HG03520 (cell line): ENCODE measurements around the gene AGBL4.
"Not testable (repeated sequence)": the region's sequence is repeated elsewhere in the genome, so short reads cannot be mapped to it uniquely, and the experiment has no call there.

Experiments used
- ATAC-seq: cut with Tn5 transposase; IDR thresholded peaks from one replicate; pipeline ENCODE4 v1.9.1; 2021; ENCODE audit warnings: mild to moderate bottlenecking, moderate library complexity; ENCODE audit not compliant: unreplicated experiment

AGBL4 gene

GRCh38 chr1:49448200-49448599, 575.6 kb downstream of the AGBL4 start:
- no peak for ATAC-seq

GRCh38 chr1:49436865-49437264, 586.9 kb downstream of the AGBL4 start:
- ATAC-seq: no peak

- ATAC-seq: no peak
These were observed 588.5 kb downstream of the AGBL4 start for GRCh38 chr1:49435291-49435690.

GRCh38 chr1:49424782-49425181, 599.0 kb downstream of the AGBL4 start:
- no peak for ATAC-seq

- ATAC-seq: no peak
These were observed 607.0 kb downstream of the AGBL4 start for GRCh38 chr1:49416758-49417157.

- no peak for ATAC-seq
These were observed 615.4 kb downstream of the AGBL4 start for GRCh38 chr1:49408346-49408745.

- no peak for ATAC-seq
These were observed 626.7 kb downstream of the AGBL4 start for GRCh38 chr1:49397086-49397485.

- no peak for ATAC-seq
These were observed 629.6 kb downstream of the AGBL4 start for GRCh38 chr1:49394200-49394599.

- no peak for ATAC-seq
These were observed 634.1 kb downstream of the AGBL4 start for GRCh38 chr1:49389699-49390098.

GRCh38 chr1:49364676-49365075, 659.1 kb downstream of the AGBL4 start:
- ATAC-seq: no peak

- no peak for ATAC-seq
These were observed 660.1 kb downstream of the AGBL4 start for GRCh38 chr1:49363628-49364027.

GRCh38 chr1:49358036-49358435, 665.7 kb downstream of the AGBL4 start:
- no peak for ATAC-seq

- ATAC-seq: no peak
These were observed 667.2 kb downstream of the AGBL4 start for GRCh38 chr1:49356594-49356993.

- no peak for ATAC-seq
These were observed 672.0 kb downstream of the AGBL4 start for GRCh38 chr1:49351768-49352167.

- no peak for ATAC-seq
These were observed 676.9 kb downstream of the AGBL4 start for GRCh38 chr1:49346767-49347349.

GRCh38 chr1:49340576-49340975, 683.2 kb downstream of the AGBL4 start:
- ATAC-seq: no peak

- ATAC-seq: no peak
These were observed 684.7 kb downstream of the AGBL4 start for GRCh38 chr1:49339043-49339442.

- ATAC-seq: no peak
These were observed 686.5 kb downstream of the AGBL4 start for GRCh38 chr1:49337251-49337650.

GRCh38 chr1:49333906-49334305, 689.8 kb downstream of the AGBL4 start:
- no peak for ATAC-seq

- ATAC-seq: no peak
These were observed 692.5 kb downstream of the AGBL4 start for GRCh38 chr1:49331066-49331852.

GRCh38 chr1:49323925-49324540, 699.7 kb downstream of the AGBL4 start:
- ATAC-seq: no peak

- ATAC-seq: not testable (repeated sequence)
These were observed 703.3 kb downstream of the AGBL4 start for GRCh38 chr1:49320493-49320892.
